ENCODE data around the gene TFPT. TPM values are rescaled to one million over a fixed set of nuclear protein-coding genes. Genes with fewer than 3 reads are reported as not detected.

Gene TFPT
- total RNA-seq, 1 experiment from 2014 or later = 26.6 TPM

DNA sequence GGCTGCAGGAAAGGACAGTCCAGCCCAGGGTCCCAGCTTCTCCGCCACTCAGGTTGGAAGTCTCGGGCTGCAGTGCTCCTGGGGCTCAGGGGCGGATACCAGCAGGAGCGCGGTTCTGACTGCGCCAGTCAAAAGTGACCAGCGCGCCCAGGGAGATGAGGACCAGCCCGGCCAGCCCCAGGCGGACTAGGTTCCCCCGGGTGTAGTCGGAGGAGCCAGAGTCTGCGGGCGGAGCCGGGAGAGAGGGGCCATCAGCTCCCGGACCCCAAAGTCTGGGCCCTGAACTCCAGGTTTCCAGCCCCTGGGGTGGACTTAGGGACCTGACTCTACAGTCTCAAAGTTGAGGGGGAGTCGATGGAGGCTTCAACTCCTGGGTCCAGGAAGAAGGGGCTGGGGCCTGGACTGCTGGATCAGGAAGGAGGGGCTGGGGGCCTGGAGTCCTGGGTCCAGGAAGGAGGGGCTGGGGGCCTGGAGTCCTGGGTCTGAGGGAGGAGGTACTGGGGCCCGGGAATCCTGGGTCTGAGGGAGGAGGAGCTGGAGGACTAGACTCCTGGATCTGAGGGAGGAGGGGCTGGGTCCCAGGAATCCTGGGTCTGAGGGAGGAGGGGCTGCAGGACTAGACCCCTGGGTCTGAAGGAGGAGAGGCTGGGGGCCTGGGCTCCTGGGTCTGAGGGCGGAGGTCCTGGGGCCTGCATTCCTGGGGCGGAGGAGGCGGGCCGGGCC lies 20.2 kb downstream of the TFPT start:
- Histone ChIP-seq H3K14ac (ENCODE audit: insufficient read depth, low read length) (0 out of 2 replicates have a peak overlapping the region, but pooled peaks have one; percentile 31), H3K4me2 (ENCODE audit: insufficient read depth, insufficient read length, low read length) (peak overlapping the region; percentile 57), H2BK5ac (ENCODE audit: insufficient read length, low read length) (no peak overlapping the region), H2BK20ac (ENCODE audit: low read depth, low read length, poor library complexity, severe bottlenecking) (no peak overlapping the region), H3K4ac (ENCODE audit: low read depth, low read length) (no peak overlapping the region), H4K8ac (replicated peaks; ENCODE audit: insufficient read length, low read depth, low read length) (no peak overlapping the region), H3K23me2 (ENCODE audit: insufficient read length, low read depth, low read length, poor library complexity, severe bottlenecking) (peaks cover 4% of the 10 kb centered on the region), H4K20me1 (ENCODE audit: control insufficient read depth, insufficient read depth, insufficient read length) (no peaks in the 10 kb centered on the region), H4K5ac (ENCODE audit: insufficient read length, low read depth, low read length) (no peak overlapping the region), H2BK120ac (ENCODE audit: low read depth, low read length, poor library complexity, severe bottlenecking) (no peak overlapping the region), H2AK5ac (ENCODE audit: insufficient read length, low read length) (no peak overlapping the region), H3K27ac (ENCODE audit: insufficient read length, low read depth, low read length) (no peak overlapping the region), H3K23ac (ENCODE audit: insufficient read length, low read depth, low read length) (no peak overlapping the region), H2AFZ (ENCODE audit: low read length) (no peak overlapping the region), H3K18ac (ENCODE audit: insufficient read length, low read depth, low read length) (peak overlapping the region; percentile 33), H3K9me3 (ENCODE audit: control insufficient read depth, low read depth, low read length) (no peaks in the 10 kb centered on the region), H3K27me3 (ENCODE audit: insufficient read depth, low read length) (no peaks in the 10 kb centered on the region; the same call in 1 of the 2 replicates), H3K4me1 (ENCODE audit: insufficient read depth, low read length) (no peaks in the 10 kb centered on the region), H3K79me1 (ENCODE audit: insufficient read depth, low read depth, low read length, poor library complexity, severe bottlenecking) (no peaks in the 10 kb centered on the region), H2BK12ac (ENCODE audit: insufficient read length, low read depth, low read length) (no peak overlapping the region), H3K9ac (ENCODE audit: extremely low read depth, insufficient read length, low read length) (no peak overlapping the region), H4K91ac (ENCODE audit: insufficient read length, low read depth, low read length) (no peak overlapping the region), H3T11ph (ENCODE audit: low read length) (no peak overlapping the region), H3K56ac (ENCODE audit: insufficient read length, low read depth, low read length) (no peak overlapping the region), H3K79me2 (ENCODE audit: insufficient read depth, low read length) (no peaks in the 10 kb centered on the region), H2BK15ac (ENCODE audit: low read depth, low read length) (no peak overlapping the region)
- peak overlapping the region; percentile 52 to 85 for H3K4me3 Mint-ChIP-seq
- TF ChIP-seq, protein P1, sequence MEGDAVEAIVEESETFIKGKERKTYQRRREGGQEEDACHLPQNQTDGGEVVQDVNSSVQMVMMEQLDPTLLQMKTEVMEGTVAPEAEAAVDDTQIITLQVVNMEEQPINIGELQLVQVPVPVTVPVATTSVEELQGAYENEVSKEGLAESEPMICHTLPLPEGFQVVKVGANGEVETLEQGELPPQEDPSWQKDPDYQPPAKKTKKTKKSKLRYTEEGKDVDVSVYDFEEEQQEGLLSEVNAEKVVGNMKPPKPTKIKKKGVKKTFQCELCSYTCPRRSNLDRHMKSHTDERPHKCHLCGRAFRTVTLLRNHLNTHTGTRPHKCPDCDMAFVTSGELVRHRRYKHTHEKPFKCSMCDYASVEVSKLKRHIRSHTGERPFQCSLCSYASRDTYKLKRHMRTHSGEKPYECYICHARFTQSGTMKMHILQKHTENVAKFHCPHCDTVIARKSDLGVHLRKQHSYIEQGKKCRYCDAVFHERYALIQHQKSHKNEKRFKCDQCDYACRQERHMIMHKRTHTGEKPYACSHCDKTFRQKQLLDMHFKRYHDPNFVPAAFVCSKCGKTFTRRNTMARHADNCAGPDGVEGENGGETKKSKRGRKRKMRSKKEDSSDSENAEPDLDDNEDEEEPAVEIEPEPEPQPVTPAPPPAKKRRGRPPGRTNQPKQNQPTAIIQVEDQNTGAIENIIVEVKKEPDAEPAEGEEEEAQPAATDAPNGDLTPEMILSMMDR (conservative IDR thresholded peaks at IDR 0.05) = no peak
- DNase-seq = no peak
- H3K36me3 Mint-ChIP-seq (ENCODE audit: insufficient read depth in 1 of 3, low read depth in 3 of 3) = peaks cover 0 to 2% (median 0%) of the 10 kb centered on the region in 3 experiments; a peak in 2 of 7 replicates
- no peak overlapping the region for H3K27ac Mint-ChIP-seq
- no CpG with 5 or more reads among the region's 22 CpGs for WGBS (ENCODE audit: extremely low coverage, insufficient read length, low lambda C conversion rate)
- peaks cover 38% of the 10 kb centered on the region for H3K27me3 Mint-ChIP-seq (ENCODE audit: low read depth)
- H3K9me3 Mint-ChIP-seq = peaks cover 4 to 6% of the 10 kb centered on the region in 2 experiments
- peaks cover 6 to 18% of the 10 kb centered on the region in 2 experiments for H3K4me1 Mint-ChIP-seq

All from H9 (cell line).